Naive B cell (primary cell): ENCODE results near the gene EFNB3. TPM values are rescaled to one million over a fixed set of nuclear protein-coding genes. Genes with fewer than 3 reads are reported as not detected.

Experiments
- ATAC-seq, 2 donors: fragments of 150-1000 bp; cut with Tn5 transposase; 2 replicates each; pipeline ENCODE4 v1.10.0; 2021; ENCODE audit warnings: low read depth in 2 of 2, mild to moderate bottlenecking in 2 of 2, moderate library complexity in 2 of 2
- DNase-seq: peaks from one replicate; pipeline ENCODE4 v3.0.0; 2022
- H3K27ac Mint-ChIP-seq, 6 donors: one replicate each; pipeline ENCODE4 v1.8.0; 2020 to 2022; ENCODE audit warnings: mild to moderate bottlenecking in 6 of 6, mixed read lengths in 6 of 6, moderate library complexity in 5 of 6, inconsistent platforms in 2 of 6
- H3K27me3 Mint-ChIP-seq, 3 donors: one replicate each; pipeline ENCODE4 v1.8.0; 2021 to 2022; ENCODE audit warnings: mixed read lengths in 3 of 3, mild to moderate bottlenecking in 1 of 3
- H3K36me3 Mint-ChIP-seq, 2 donors: one replicate each; pipeline ENCODE4 v1.8.0; 2020 to 2022; ENCODE audit warnings: mixed read lengths in 2 of 2, inconsistent platforms in 1 of 2, mild to moderate bottlenecking in 1 of 2
- H3K4me1 Mint-ChIP-seq, 3 donors: one replicate each; pipeline ENCODE4 v1.8.0; 2020 to 2022; ENCODE audit warnings: mixed read lengths in 3 of 3, inconsistent platforms in 1 of 3, mild to moderate bottlenecking in 1 of 3, moderate library complexity in 1 of 3
- H3K4me3 Mint-ChIP-seq, 8 donors: one replicate each; pipeline ENCODE4 v1.8.0; 2020 to 2022; ENCODE audit warnings: mild to moderate bottlenecking in 8 of 8, mixed read lengths in 8 of 8, moderate library complexity in 8 of 8, inconsistent platforms in 2 of 8
- H3K9me3 Mint-ChIP-seq, 7 donors: one replicate each; pipeline ENCODE4 v1.8.0; 2020 to 2022; ENCODE audit warnings: mixed read lengths in 7 of 7, mild to moderate bottlenecking in 5 of 7, inconsistent platforms in 2 of 7, moderate library complexity in 1 of 7
- polyA plus RNA-seq, 6 donors: library from polyadenylated mRNA; unstranded; fragments of 300-500 nt; fragmentation: Illumina TruSeq; gene quantifications; one replicate each; pipeline ENCODE4 v1.2.3, GENCODE V29; 2021; ENCODE audit warnings: low read depth in 6 of 6

Gene EFNB3
- polyA plus RNA-seq, 6 donors from 2014 or later: not detected

DNA sequence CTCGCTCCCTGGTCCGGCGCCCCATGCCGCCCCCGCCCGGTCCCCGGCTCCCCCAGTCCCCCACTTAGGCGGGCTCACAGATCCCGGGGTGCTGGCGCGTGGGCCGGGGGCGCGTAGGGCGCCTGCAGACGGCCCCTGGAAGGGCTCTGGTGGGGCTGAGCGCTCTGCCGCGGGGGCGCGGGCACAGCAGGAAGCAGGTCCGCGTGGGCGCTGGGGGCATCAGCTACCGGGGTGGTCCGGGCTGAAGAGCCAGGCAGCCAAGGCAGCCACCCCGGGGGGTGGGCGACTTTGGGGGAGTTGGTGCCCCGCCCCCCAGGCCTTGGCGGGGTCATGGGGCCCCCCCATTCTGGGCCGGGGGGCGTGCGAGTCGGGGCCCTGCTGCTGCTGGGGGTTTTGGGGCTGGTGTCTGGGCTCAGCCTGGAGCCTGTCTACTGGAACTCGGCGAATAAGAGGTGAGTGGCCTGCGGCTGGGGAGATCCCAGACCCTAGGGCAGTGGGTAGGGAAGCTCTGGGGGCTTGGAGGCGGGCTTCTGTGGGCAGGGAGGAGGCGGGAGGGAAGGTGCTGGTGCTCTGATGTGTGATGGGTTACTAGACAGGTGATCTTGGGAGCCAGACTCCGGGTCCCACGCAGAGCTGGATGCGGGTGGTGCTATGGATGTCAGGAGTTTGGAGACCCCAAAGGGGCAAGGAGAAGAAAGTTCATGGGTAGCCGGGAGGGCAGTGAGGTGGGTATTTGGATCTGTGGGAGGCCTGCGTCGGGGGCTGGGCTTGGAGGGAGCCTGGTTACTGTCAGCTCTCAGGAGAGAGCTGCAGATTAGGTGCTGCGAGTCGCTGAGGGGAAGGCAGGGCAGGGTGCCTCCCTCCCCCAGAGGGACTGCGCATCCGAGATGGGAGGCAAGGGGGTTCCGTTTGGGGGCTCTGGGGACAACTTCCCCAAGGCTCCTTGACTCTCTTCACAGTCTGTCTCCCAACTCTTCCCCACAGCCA is 560 bp downstream of the EFNB3 start:
- Mint-ChIP-seq H3K27ac (peak overlapping the region in 3 of 6 donors; percentile 29 to 95 (median 74)), H3K9me3 (peaks cover 0 to 3% (median 0%) of the 10 kb centered on the region in 7 donors), H3K27me3 (peaks cover 45 to 83% (median 77%) of the 10 kb centered on the region in 3 donors), H3K4me3 (peak overlapping the region in 7 of 8 donors; percentile 2 to 80 (median 58)), H3K4me1 (peaks cover 30 to 31% (median 31%) of the 10 kb centered on the region in 3 donors), H3K36me3 (peaks cover 11 to 46% of the 10 kb centered on the region in 2 donors)
- DNase-seq (no peak), ATAC-seq (peak; percentile 36 to 46)

DNA sequence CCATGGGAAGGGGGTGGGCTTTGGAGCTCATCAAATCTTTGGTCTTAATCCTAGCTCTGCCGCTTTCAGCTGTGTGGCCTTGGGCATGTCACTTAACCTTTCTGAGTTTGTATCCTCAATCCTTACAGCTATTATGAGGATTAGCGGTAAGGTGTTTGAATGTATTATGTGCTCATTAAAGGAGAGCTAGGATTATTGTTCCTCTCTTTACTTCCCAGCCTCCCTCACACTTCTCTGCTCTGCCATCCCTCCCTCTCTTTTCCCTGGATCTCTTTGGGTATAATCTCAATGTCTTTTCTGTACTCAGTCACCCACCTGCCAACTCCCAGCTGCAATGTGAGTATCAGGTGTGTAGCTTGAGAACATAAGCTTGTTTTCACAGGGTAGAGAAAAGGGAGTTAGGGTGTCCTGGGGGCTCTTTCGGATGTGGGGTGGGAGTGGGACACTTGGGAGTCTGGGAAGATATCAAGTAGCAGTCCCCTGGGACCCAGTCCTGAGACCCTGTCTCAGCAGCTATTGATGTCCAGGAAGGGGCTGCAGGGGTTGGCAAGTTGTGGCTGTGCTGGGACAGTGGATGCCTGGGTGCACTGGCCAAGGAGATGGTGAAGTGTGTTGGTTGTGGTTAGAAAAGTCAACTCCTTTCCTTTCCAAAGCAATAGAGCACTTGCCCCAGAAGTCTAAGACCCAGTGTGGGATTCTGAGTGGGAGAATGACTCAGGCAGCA is 1.8 kb downstream of the EFNB3 start:
- ATAC-seq: no peak

GRCh38 chr17:7707446-7707845 is 2.4 kb downstream of the EFNB3 start:
- Mint-ChIP-seq H3K9me3 (peaks cover 0 to 4% (median 0%) of the 10 kb centered on the region in 7 donors), H3K4me1 (peaks cover 30 to 35% (median 34%) of the 10 kb centered on the region in 3 donors), H3K4me3 (no peak overlapping the region), H3K27me3 (peaks cover 59 to 90% (median 82%) of the 10 kb centered on the region in 3 donors), H3K36me3 (peaks cover 0 to 29% of the 10 kb centered on the region in 2 donors), H3K27ac (no peak overlapping the region)
- DNase-seq (no peak), ATAC-seq (no peak)

More for the DNA sequence above, 1.8 kb downstream of the EFNB3 start:
- Mint-ChIP-seq H3K9me3 (peaks cover 0 to 4% (median 0%) of the 10 kb centered on the region in 7 donors), H3K27me3 (peaks cover 54 to 89% (median 81%) of the 10 kb centered on the region in 3 donors), H3K4me3 (peak overlapping the region in 3 of 8 donors; percentile 9 to 58 (median 27)), H3K27ac (peak overlapping the region in 1 of 6 donors; percentile 32), H3K36me3 (peaks cover 4 to 34% of the 10 kb centered on the region in 2 donors), H3K4me1 (peaks cover 30 to 35% (median 34%) of the 10 kb centered on the region in 3 donors)
- no peak for DNase-seq

DNA sequence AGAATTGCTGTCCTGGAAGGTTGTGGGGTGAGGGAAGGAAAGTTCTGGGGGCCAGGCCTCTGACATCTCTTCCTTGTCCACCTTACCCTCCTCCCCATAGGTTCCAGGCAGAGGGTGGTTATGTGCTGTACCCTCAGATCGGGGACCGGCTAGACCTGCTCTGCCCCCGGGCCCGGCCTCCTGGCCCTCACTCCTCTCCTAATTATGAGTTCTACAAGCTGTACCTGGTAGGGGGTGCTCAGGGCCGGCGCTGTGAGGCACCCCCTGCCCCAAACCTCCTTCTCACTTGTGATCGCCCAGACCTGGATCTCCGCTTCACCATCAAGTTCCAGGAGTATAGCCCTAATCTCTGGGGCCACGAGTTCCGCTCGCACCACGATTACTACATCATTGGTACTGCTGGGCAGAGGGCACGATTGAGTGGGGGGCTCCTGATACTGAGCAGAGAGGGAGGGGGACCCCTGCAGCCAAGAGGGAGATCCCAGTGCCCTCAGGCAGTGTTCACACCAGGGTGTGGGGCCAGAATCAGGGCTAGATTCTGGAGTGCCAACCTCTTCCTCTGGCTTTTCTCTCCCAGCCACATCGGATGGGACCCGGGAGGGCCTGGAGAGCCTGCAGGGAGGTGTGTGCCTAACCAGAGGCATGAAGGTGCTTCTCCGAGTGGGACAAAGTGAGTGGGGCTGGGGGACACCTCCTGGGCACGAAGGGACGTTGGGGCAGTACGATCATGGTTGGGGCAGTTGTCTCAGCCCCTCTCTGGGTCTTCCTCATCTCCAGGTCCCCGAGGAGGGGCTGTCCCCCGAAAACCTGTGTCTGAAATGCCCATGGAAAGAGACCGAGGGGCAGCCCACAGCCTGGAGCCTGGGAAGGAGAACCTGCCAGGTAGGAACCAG is 3.1 kb downstream of the EFNB3 start:
- Mint-ChIP-seq H3K27me3 (peaks cover 65 to 90% (median 84%) of the 10 kb centered on the region in 3 donors), H3K4me1 (peaks cover 30 to 35% (median 34%) of the 10 kb centered on the region in 3 donors), H3K27ac (no peak overlapping the region), H3K4me3 (no peak overlapping the region), H3K9me3 (peaks cover 0 to 4% (median 0%) of the 10 kb centered on the region in 7 donors), H3K36me3 (peaks cover 0 to 22% of the 10 kb centered on the region in 2 donors)
- DNase-seq: no peak
- ATAC-seq: no peak

DNA sequence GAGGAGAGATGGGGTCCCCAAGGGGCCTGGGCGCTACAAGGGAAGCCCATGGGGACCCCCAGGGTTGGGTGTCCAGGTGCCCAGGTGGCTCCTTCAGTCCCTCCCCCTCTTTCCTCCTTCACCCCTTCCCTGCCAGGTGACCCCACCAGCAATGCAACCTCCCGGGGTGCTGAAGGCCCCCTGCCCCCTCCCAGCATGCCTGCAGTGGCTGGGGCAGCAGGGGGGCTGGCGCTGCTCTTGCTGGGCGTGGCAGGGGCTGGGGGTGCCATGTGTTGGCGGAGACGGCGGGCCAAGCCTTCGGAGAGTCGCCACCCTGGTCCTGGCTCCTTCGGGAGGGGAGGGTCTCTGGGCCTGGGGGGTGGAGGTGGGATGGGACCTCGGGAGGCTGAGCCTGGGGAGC is 4.0 kb downstream of the EFNB3 start:
- ATAC-seq (no peak), DNase-seq (no peak)
- Mint-ChIP-seq H3K4me1 (peaks cover 24 to 33% (median 26%) of the 10 kb centered on the region in 3 donors), H3K27me3 (peaks cover 64 to 90% (median 84%) of the 10 kb centered on the region in 3 donors), H3K4me3 (no peak overlapping the region), H3K9me3 (peaks cover 0 to 4% (median 0%) of the 10 kb centered on the region in 7 donors), H3K27ac (no peak overlapping the region), H3K36me3 (peaks cover 0 to 16% of the 10 kb centered on the region in 2 donors)

DNA sequence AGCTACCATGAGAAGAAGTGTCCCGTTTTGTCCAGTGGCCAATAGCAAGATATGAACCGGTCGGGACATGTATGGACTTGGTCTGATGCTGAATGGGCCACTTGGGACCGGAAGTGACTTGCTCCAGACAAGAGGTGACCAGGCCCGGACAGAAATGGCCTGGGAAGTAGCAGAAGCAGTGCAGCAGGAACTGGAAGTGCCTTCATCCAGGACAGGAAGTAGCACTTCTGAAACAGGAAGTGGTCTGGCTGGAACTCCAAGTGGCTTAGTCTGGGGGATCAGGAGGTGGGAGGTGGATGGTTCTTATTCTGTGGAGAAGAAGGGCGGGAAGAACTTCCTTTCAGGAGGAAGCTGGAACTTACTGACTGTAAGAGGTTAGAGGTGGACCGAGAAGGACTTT is 5.3 kb downstream of the EFNB3 start:
- no peak overlapping the region for H3K27ac Mint-ChIP-seq
- H3K9me3 Mint-ChIP-seq: peaks cover 0 to 4% (median 0%) of the 10 kb centered on the region in 7 donors
- H3K36me3 Mint-ChIP-seq: peaks cover 0 to 16% of the 10 kb centered on the region in 2 donors
- DNase-seq (no peak), ATAC-seq (no peak)
- peak overlapping the region in 2 of 8 donors; percentile 9 to 36 for H3K4me3 Mint-ChIP-seq
- peaks cover 58 to 92% (median 87%) of the 10 kb centered on the region in 3 donors for H3K27me3 Mint-ChIP-seq
- H3K4me1 Mint-ChIP-seq: peaks cover 16 to 25% (median 17%) of the 10 kb centered on the region in 3 donors

DNA sequence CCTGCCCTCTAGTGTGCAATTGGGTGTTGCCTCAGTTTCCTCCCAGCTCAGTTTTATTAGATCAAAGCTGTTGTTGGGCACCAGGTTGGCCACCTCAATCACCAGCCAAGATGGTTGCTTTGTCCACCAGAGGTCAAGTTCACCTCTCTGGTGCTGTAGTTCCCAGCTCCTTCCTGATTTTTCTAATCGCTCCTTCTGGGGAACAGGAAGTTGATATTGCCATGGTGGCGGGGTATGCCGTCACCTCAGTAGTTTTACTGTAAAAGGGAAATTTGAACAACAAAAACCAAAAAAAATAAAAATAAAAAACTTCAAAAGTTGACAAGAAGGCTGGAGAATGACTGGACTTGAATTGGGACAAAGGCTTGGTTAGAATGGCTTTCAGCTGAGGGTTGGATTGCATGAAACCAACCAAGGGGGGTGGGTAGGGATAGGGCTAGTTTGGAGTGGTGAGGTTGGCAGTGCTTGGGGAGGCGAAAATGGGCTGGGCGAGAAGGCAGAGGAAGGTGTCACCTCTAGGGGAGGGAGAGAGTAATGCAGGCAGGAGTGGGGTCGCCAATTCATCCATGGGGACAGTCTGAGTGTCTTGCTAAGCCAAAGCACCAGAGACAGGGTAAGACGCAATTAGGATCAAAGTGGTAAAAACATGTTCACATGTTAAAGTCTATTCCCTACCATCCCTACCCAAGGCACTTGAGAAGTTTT is 6.2 kb downstream of the EFNB3 start:
- H3K27me3 Mint-ChIP-seq: peaks cover 60 to 92% (median 88%) of the 10 kb centered on the region in 3 donors
- ATAC-seq (peak in 1 of 2 donors; percentile 49), DNase-seq (no peak)
- peaks cover 10 to 18% (median 12%) of the 10 kb centered on the region in 3 donors for H3K4me1 Mint-ChIP-seq
- H3K27ac Mint-ChIP-seq: no peak overlapping the region
- peaks cover 0 to 8% of the 10 kb centered on the region in 2 donors for H3K36me3 Mint-ChIP-seq
- peak overlapping the region in 2 of 8 donors; percentile 38 to 64 for H3K4me3 Mint-ChIP-seq
- peaks cover 0 to 4% (median 0%) of the 10 kb centered on the region in 7 donors for H3K9me3 Mint-ChIP-seq

GRCh38 chr17:7712111-7712771 is 7.2 kb downstream of the EFNB3 start:
- no peak overlapping the region for H3K4me3 Mint-ChIP-seq
- H3K27me3 Mint-ChIP-seq: peaks cover 58 to 92% (median 88%) of the 10 kb centered on the region in 3 donors
- H3K9me3 Mint-ChIP-seq: peaks cover 0 to 4% (median 0%) of the 10 kb centered on the region in 7 donors
- H3K4me1 Mint-ChIP-seq: peaks cover 16 to 25% (median 21%) of the 10 kb centered on the region in 3 donors
- no peak for DNase-seq
- H3K27ac Mint-ChIP-seq: peak overlapping the region in 1 of 6 donors; percentile 72
- ATAC-seq: peak; percentile 40 to 52
- peaks cover 0 to 7% of the 10 kb centered on the region in 2 donors for H3K36me3 Mint-ChIP-seq

DNA sequence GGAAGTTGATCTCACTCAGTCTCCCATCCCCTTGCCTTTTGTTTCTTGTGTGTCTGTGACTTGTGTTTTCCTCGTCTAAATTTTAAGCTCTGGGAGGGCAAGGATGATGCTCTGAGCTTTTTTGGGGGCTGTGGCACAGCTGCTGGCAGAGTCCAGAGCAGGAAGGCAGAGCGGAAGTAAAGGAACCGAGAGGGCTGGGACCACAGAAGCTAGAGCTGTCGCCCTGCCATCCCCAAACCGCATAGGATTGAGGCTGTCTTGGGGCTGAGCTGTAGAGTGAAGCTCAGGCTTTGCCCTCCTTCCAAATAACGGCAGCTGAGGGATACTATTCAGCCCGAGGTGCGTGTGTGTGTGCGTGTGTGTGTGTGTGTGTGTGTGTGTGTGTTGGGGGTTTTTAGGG is 8.8 kb downstream of the EFNB3 start:
- Mint-ChIP-seq H3K4me1 (peaks cover 24 to 38% (median 35%) of the 10 kb centered on the region in 3 donors), H3K27me3 (peaks cover 61 to 95% (median 93%) of the 10 kb centered on the region in 3 donors), H3K4me3 (peak overlapping the region in 1 of 8 donors; percentile 74), H3K36me3 (peaks cover 0 to 7% of the 10 kb centered on the region in 2 donors), H3K9me3 (peaks cover 0 to 4% (median 0%) of the 10 kb centered on the region in 7 donors), H3K27ac (peak overlapping the region in 1 of 6 donors; percentile 6)
- ATAC-seq (no peak), DNase-seq (no peak)

DNA sequence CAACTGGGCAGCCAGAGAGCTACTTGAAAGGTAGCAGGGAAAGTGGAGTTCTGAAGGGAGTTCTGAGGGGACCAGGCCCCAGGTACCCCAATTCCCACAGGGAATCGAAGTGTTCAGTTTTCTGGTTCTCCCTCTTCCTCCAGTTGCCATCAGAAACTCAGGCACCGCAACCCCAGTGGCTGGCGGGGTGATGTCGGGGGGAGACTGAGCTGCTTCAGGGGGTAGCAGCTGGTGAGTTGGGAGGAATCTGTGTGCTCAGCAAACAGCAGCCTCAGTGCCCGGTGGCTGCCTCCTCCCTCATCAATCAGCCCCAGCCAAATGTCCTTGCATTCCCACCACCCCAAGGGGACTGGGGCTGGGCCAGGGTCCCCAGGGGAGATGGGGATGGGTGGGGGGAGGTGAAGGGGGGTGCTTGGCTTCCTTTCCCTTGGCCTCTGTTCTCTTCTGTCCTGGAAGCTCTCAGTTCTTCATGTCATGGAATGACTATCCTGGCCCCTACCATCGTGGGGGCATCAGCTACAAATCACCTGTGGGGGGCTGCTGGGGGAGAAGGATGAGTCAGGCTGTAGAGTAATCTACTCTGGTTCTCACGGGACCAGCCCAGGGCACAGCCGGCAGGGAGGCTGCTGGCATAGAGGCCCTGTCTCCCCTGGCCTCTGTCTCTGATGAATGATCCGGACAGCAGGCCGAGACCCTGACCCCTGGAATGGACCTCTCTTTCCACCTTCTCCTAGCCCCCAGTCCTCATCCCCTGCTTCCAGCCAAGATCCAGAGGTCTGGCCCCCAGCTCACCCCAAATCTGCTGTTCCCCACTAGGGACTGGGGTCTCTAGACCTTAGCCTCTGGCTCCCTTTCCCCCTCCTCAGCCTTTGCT is 10.0 kb downstream of the EFNB3 start:
- ATAC-seq (no peak), DNase-seq (no peak)
- Mint-ChIP-seq H3K27me3 (peaks cover 66 to 99% (median 99%) of the 10 kb centered on the region in 3 donors), H3K4me3 (peak overlapping the region in 2 of 8 donors; percentile 42 to 51), H3K9me3 (peaks cover 0 to 4% (median 0%) of the 10 kb centered on the region in 7 donors), H3K4me1 (peaks cover 23 to 34% (median 33%) of the 10 kb centered on the region in 3 donors), H3K27ac (no peak overlapping the region), H3K36me3 (peaks cover 0 to 4% of the 10 kb centered on the region in 2 donors)
